Sigmoid colon (tissue), 4 donors: ENCODE measurements around the gene ZNF548.

Experiments
- CTCF ChIP-seq, 4 experiments: fragments of 450-650 bp in 3 of 4; fragments of 200-600 bp in 1 of 4; IDR thresholded peaks; one replicate each; pipeline ENCODE4 v1.5.1; 2016 to 2019; ENCODE audit warnings: antibody characterized with exemption in 4 of 4, mild to moderate bottlenecking in 3 of 4, moderate library complexity in 2 of 4
- EP300 ChIP-seq, 4 donors: sonication (generic); formaldehyde crosslinking; IDR thresholded peaks; one replicate each; pipeline ENCODE4 v1.6.1; 2017; ENCODE audit warnings: antibody characterized with exemption in 4 of 4
- POLR2A ChIP-seq, 2 donors: fragments of 450-650 bp; IDR thresholded peaks; one replicate each; pipeline ENCODE4 v1.6.1; 2016; ENCODE audit warnings: antibody characterized with exemption in 2 of 2, mild to moderate bottlenecking in 2 of 2, moderate library complexity in 2 of 2
- POLR2AphosphoS5 ChIP-seq, 4 donors: sonication (generic); formaldehyde crosslinking; IDR thresholded peaks; one replicate each; pipeline ENCODE4 v1.6.1; 2017; ENCODE audit warnings: antibody characterized with exemption in 4 of 4

GRCh38 chr19:57357406-57357805 is 32.2 kb upstream of the ZNF548 start:
- TF ChIP-seq POLR2A (IDR thresholded peaks at IDR 0.05) (no peak), POLR2AphosphoS5 (IDR thresholded peaks at IDR 0.05) (no peak), CTCF (IDR thresholded peaks at IDR 0.05) (no peak), EP300 (IDR thresholded peaks at IDR 0.05) (no peak)
